ENCODE measurements around the gene LSAMP. TPM values are rescaled to one million over a fixed set of nuclear protein-coding genes. Genes with fewer than 3 reads are reported as not detected.

LSAMP gene
- total and polyA plus RNA-seq, 9 of the 15 experiments (the other 6 are each of a cell fraction or from before 2014, with no cell fraction given): 0.09 to 0.11 TPM; not detected in 7

DNA sequence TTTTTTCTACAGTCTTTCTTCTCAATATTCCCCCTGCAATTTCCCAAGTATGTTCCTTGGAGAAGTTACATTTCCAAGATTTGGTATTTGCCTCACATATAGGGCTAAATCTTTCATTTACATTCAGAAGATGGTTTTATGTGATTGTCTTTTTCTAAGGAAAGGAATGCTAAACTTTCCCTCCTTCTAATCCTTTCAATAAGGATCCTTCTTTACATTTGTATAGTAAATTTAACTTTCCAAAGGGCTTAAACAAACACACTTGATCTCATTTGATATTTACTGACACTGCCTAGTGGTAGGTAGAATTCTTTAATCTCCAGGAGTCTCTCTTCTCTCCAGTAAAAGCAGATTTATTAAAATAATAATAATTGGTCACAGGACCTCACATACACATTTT lies 185.3 kb downstream of the LSAMP start:
- FAIRE-seq: no peak
- no peaks in the 10 kb centered on the region for H3K36me3 ChIP-seq (ENCODE audit: control insufficient read depth, insufficient read depth, low read length)
- no peak for ATAC-seq
- H3K27me3 ChIP-seq (ENCODE audit: control insufficient read depth in 2 of 2, insufficient read depth in 2 of 2, low read length in 2 of 2): no peaks in the 10 kb centered on the region
- no peak overlapping the region for H3K4me3 ChIP-seq
- no peaks in the 10 kb centered on the region for H3K4me1 ChIP-seq (replicated peaks in 1 of 2; ENCODE audit: control insufficient read depth in 2 of 2, insufficient read depth in 2 of 2, low read length in 2 of 2)
- CTCF ChIA-PET (ENCODE audit: low intra/inter-chr PET ratio): no interaction called here
- BruUV-seq (replicated peaks): no TSS peak
- no peak overlapping the region for H3K9ac ChIP-seq (ENCODE audit: insufficient read depth in 1 of 2, low read depth in 2 of 2, low read length in 2 of 2)
- H3K4me2 ChIP-seq (ENCODE audit: insufficient read depth, low read length): no peak overlapping the region
- no peak for DNase-seq (ENCODE audit: extremely low read depth in 1 of 4, low spot score in 3 of 4)
- H2AFZ ChIP-seq (ENCODE audit: low read depth, low read length): no peak overlapping the region
- TF ChIP-seq, protein P1, sequence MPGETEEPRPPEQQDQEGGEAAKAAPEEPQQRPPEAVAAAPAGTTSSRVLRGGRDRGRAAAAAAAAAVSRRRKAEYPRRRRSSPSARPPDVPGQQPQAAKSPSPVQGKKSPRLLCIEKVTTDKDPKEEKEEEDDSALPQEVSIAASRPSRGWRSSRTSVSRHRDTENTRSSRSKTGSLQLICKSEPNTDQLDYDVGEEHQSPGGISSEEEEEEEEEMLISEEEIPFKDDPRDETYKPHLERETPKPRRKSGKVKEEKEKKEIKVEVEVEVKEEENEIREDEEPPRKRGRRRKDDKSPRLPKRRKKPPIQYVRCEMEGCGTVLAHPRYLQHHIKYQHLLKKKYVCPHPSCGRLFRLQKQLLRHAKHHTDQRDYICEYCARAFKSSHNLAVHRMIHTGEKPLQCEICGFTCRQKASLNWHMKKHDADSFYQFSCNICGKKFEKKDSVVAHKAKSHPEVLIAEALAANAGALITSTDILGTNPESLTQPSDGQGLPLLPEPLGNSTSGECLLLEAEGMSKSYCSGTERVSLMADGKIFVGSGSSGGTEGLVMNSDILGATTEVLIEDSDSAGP (CRISPR knock-in tag; IDR thresholded peaks at IDR 0.05): no peak
- TF ChIP-seq MAZ (CRISPR knock-in tag; conservative IDR thresholded peaks at IDR 0.05 in 1 of 2, IDR thresholded peaks at IDR 0.05 in 1 of 2) (no peak), TCF3 (CRISPR knock-in tag; IDR thresholded peaks at IDR 0.05) (no peak), SMAD4 (CRISPR knock-in tag; conservative IDR thresholded peaks at IDR 0.05) (no peak), ZNF75A (CRISPR knock-in tag; IDR thresholded peaks at IDR 0.05) (no peak), POLR2AphosphoS5 (IDR thresholded peaks at IDR 0.05; ENCODE audit: control insufficient read depth, insufficient read depth, low read depth, low read length) (no peak), PML (IDR thresholded peaks at IDR 0.05; ENCODE audit: low read length) (no peak), SP1 (CRISPR knock-in tag; IDR thresholded peaks at IDR 0.05) (no peak), SAP30 (IDR thresholded peaks at IDR 0.05; ENCODE audit: borderline replicate concordance, insufficient read depth, low read depth, low read length, poor library complexity, severe bottlenecking) (no peak)
- H3K9me1 ChIP-seq (ENCODE audit: control insufficient read depth, insufficient read depth, low read length): no peaks in the 10 kb centered on the region
- H3K27ac ChIP-seq (ENCODE audit: extremely low read depth, low read depth, low read length): no peak overlapping the region
- intact Hi-C loops (cut with micrococcal nuclease): no loop called here
- H3K79me2 ChIP-seq (ENCODE audit: control insufficient read depth, insufficient read depth, low read length): no peaks in the 10 kb centered on the region
- no peaks in the 10 kb centered on the region for H4K20me1 ChIP-seq (replicated peaks; ENCODE audit: control insufficient read depth, insufficient read depth, low read length)
- H3K9me3 ChIP-seq (replicated peaks; ENCODE audit: control insufficient read depth, insufficient read depth, low read depth, low read length): no peaks in the 10 kb centered on the region
- POLR2A ChIA-PET: no interaction called here
- in situ Hi-C loops (cut with MboI): no loop called here
